Kidney tubule cell (primary cell): Measurements from ENCODE around the gene ADGRB2.

ENCODE experiments used
- DNase-seq: peaks from one replicate; pipeline ENCODE4 v3.0.0-alpha.2; 2018; ENCODE audit warnings: low spot score

ADGRB2 gene

GRCh38 chr1:31763671-31764311 is 349 bp downstream of the ADGRB2 start:
- no peak for DNase-seq

- DNase-seq = peak; percentile 62
Measured at GRCh38 chr1:31762726-31763670, 1.1 kb downstream of the ADGRB2 start.

DNA sequence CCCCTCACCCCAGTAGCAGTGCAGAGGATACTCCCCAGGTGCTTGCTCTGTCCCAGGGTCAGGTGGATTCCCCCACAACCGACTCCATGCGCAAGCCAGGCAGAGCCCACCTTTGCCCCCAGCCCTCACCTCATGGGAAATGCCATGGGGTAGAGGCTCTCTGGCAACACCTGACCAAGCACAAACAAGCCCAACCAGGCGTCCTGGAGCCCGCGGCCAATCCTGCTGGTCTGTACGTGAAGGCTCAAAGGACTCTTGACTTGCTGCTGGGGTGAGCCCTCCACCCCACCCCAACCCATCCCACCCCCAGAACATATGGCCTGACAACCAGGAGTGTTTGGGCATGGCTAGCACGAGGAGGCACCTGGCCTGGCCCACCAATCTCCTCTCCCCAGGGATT is 1.8 kb downstream of the ADGRB2 start:
- DNase-seq = no peak

GRCh38 chr1:31761883-31762282 is 2.3 kb downstream of the ADGRB2 start:
- peak; percentile 73 for DNase-seq

GRCh38 chr1:31760471-31761470 is 3.4 kb downstream of the ADGRB2 start:
- peak; percentile 81 for DNase-seq

DNA sequence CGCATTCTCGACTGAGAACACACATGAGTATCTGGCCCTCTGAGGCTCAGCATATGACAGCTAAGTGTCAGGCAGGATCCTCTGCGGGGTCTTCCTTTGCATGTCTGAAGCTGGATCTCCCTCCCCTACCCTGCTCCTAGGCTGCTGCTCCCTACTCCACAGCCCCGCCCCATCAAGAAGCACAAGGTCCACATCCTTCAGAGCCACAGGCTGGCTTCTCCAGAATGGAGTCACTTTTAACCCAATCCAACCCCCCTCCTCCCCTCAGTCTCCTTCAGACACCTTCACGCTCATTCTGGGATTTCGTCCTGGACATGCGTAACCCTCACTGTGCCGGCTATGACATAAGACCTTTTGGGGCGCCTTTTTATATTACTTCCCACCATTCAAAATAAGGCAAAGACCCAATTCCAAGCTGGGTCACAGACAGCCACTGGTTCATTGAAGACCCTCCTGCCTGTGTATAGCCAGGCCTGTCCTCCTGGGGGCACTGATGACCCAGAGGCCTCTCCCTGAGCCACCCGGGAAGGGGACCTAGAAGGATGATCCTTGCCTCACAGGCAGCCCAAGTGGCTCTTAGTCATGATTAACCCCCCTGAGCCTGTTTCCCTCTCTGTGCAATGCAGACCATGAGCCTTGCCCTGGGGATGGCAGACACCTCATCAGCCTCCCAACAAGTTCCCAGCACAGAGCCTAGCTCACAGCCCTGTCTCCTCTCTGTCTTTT is 4.7 kb downstream of the ADGRB2 start:
- peak; percentile 23 for DNase-seq

GRCh38 chr1:31758823-31759222 is 5.3 kb downstream of the ADGRB2 start:
- no peak for DNase-seq

DNA sequence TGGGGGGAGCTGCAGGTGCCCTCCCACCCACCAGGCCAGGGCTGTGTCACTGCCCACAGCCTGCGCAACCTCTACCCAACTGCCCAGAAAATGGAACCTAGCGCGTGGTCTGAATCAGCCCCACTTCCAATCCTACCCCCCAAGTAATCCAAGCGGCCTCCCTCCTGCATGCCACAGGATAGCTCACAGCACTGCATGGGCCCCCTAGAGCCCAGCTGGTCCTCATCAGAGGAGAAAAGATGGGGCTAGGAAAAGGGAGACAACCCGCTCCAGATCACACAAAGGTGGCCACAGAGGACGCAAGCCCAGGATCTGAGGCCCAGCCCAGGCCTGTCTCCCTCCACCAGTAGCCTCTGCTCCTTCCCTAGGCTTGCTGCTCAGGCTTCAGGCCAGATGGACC is 6.2 kb downstream of the ADGRB2 start:
- no peak for DNase-seq

- DNase-seq = no peak
Measured at GRCh38 chr1:31757204-31757679, 6.9 kb downstream of the ADGRB2 start.

DNA sequence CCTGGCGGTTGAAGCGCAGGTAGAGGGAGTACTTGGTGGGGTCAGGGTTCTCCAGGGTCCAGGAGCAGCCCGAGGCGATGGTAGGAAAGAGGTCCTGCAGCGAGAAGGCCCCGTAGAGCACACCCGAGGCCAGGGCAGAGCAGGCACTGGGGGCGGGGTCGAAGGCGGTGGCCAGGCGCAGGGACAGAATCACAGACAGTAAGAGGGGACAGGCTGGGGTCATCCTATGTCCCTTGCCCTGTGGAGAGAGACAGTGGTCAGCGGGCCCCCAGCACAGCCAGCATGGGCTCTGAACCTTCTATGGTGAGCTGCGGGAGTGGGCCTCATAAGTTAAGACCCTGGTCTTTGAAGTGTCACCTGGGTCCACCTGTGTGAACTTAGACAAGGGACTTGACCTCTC is 7.6 kb downstream of the ADGRB2 start:
- DNase-seq = no peak

- DNase-seq = no peak
Measured at GRCh38 chr1:31755850-31756492, 8.2 kb downstream of the ADGRB2 start.

DNA sequence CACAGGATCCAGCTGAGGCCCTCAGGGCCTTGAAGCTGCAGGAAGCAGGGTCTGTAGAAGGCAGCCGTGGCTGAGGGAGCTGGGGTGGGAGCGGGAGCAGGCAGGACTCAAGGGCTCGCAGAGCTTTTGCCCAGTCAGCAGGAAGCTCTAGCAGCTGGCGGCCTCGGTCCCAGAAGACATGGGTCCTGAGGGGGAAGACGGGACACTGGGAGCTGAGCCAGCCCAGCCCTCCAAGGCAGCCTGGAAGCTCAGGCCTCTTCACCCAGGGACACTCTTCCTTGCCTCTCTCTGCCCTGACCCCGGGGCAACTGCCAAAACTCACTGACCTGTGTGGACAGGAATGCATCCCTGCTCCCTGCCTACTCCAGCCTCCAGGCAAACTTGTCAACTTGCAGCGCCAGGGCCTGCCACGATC is 8.9 kb downstream of the ADGRB2 start:
- peak; percentile 45 for DNase-seq

- DNase-seq = no peak
Measured at GRCh38 chr1:31754397-31754796, 9.7 kb downstream of the ADGRB2 start.

- DNase-seq = peak; percentile 20
Measured at GRCh38 chr1:31753707-31754349, 10.3 kb downstream of the ADGRB2 start.

GRCh38 chr1:31752952-31753475 is 11.1 kb downstream of the ADGRB2 start:
- no peak for DNase-seq

DNA sequence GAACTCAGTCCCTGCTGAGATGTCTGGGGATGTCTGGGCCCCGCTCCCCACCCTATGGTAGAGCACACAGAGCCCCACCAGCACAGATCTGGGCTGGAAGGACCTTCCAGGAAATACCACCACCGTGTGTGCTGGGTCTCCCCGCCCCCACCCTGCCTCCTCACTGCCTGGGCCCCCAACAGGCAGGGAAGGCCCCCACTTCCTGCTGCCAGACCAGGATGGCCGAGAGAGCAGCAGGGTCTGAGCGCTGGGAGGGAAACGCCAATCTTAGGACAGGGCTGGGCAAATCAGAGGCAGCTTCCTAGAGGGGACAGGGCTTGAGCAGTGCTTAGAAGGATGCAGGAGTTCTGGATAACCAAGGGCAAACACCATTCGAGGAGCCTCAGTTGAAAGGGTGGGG is 11.9 kb downstream of the ADGRB2 start:
- no peak for DNase-seq

DNA sequence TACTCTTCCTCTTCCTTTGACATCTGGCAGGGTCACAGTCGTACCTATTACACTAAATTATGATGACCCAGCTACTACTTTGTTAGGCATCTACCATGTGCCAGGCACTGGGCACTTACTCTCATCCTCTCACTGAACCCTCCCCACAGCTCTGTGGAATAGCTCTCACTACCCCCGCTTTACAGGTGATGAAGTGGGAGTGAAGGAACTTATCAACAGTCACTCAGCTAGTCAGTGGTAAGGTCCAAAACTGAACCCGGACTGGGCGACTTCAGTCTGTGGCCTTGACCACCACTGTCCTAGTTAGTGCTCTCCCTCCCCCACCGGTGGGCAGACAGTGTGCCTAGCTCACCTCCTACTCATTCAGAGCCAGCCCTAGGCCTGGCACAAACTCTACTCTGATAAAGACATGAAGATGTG is 12.3 kb downstream of the ADGRB2 start:
- DNase-seq = no peak

DNA sequence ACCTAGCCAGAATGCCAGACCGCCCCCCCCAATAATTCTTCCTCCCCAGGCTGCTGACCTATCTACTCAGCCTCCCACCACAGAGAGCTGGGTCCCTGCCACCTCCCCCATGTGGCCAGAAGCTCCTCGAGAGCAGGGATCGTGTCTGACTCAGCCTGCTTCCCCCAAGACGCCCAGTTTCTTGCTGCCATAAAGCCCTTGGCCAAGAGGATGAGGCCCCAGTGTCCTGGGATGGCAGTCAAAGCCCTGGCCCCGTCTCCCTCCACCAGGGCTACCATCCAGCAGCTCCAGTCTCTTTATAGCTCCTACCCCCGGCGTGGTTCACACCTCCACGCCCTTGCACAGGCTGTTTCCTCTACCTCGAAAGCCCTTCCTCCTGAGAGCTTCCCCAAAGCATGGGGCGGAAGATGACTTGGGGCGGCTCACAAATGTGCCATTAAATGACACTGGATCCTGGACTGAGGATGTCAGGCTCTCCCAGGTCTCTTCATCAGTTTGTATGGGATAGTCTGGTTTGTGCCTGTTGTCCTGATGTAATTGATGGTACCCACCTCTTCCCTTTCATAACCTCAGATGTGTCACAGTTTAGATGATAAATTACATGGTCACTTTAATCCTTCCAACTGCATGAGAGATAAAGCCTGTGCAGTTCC is 13.2 kb downstream of the ADGRB2 start:
- DNase-seq = no peak
